NCI-H82 treated with DMSO at 0.1 percent for 48 hours (cell line): Measurements from ENCODE around the gene RUNX1.
A peak's percentile ranks its signal among the peaks of the same experiment; 100 is the strongest.

Experiments used
- DNase-seq: peaks from one replicate; lab custom pipeline; 2025; ENCODE audit not compliant: unreplicated experiment; lab: John Stamatoyannopoulos, UW

RUNX1 gene

GRCh38 chr21:34834290-34834689 lies 214.8 kb downstream of the RUNX1 start:
- no peak for DNase-seq

GRCh38 chr21:34833465-34833864 lies 215.6 kb downstream of the RUNX1 start:
- DNase-seq: no peak

GRCh38 chr21:34830386-34831170 lies 218.5 kb downstream of the RUNX1 start:
- DNase-seq: no peak

GRCh38 chr21:34827445-34828235 lies 221.5 kb downstream of the RUNX1 start:
- no peak for DNase-seq

- no peak for DNase-seq
These were observed 222.3 kb downstream of the RUNX1 start for GRCh38 chr21:34826836-34827235.

GRCh38 chr21:34825948-34826548 lies 223.1 kb downstream of the RUNX1 start:
- DNase-seq: no peak

- DNase-seq: no peak
These were observed 224.0 kb downstream of the RUNX1 start for GRCh38 chr21:34825101-34825500.

- DNase-seq: no peak
These were observed 224.8 kb downstream of the RUNX1 start for GRCh38 chr21:34824314-34824713.

GRCh38 chr21:34822942-34823341 lies 226.2 kb downstream of the RUNX1 start:
- DNase-seq: no peak

GRCh38 chr21:34822168-34822567 lies 226.9 kb downstream of the RUNX1 start:
- no peak for DNase-seq

GRCh38 chr21:34821717-34822116 lies 227.4 kb downstream of the RUNX1 start:
- DNase-seq: no peak

GRCh38 chr21:34820051-34820450 lies 229.1 kb downstream of the RUNX1 start:
- DNase-seq: no peak

- DNase-seq: no peak
These were observed 229.6 kb downstream of the RUNX1 start for GRCh38 chr21:34819357-34819999.

- no peak for DNase-seq
These were observed 230.4 kb downstream of the RUNX1 start for GRCh38 chr21:34818662-34819158.

- no peak for DNase-seq
These were observed 231.1 kb downstream of the RUNX1 start for GRCh38 chr21:34817821-34818661.

- no peak for DNase-seq
These were observed 233.0 kb downstream of the RUNX1 start for GRCh38 chr21:34815831-34816705.

GRCh38 chr21:34814529-34814951 lies 234.6 kb downstream of the RUNX1 start:
- peak; percentile 52 for DNase-seq

- DNase-seq: no peak
These were observed 235.7 kb downstream of the RUNX1 start for GRCh38 chr21:34813266-34813894.
